Measurements from ENCODE around the gene COL4A2.
A peak's percentile ranks its signal among the peaks of the same experiment; 100 is the strongest.

The COL4A2 gene

DNA sequence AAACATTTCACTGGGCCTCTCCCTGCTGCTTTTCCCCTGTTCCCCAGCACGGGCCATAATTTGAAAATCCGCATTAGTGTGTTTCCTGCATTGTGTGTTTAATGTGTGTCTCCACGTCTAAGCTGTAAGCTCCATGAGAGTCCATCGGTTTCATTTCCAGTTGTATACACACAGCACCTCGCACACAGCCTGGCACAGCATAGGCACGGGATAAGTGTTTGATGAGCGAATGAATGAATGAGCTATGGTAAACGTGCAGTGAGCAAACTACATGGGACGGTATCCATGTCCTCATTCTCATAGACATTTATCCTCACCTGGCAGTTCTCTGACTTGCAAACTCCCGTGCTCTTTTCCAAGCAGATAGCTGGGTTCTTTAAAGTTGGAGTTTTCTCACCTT, 148.4 kb downstream of the COL4A2 start:
- no peak for DNase-seq (ENCODE audit: low read depth)

DNA sequence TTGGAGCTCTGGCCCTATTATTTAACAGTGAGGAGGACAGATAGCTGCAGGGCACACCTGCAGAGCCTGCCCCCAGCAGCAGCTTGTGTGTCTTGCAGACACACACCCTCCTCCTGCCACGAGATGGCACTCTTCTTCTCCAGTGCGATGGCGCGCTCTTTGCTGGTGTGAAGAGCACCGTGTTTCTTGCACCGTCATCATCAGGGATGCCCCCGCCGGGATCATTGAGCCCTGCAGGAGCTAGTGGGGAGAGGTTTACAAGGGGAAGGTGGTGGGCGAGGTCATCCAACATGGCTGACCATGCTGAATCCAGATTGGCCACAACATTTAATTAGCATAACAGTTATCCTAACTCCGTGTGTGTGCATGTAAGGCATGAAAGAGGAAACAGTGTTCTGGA, 148.9 kb downstream of the COL4A2 start:
- DNase-seq (ENCODE audit: low read depth): peak; percentile 50

DNA sequence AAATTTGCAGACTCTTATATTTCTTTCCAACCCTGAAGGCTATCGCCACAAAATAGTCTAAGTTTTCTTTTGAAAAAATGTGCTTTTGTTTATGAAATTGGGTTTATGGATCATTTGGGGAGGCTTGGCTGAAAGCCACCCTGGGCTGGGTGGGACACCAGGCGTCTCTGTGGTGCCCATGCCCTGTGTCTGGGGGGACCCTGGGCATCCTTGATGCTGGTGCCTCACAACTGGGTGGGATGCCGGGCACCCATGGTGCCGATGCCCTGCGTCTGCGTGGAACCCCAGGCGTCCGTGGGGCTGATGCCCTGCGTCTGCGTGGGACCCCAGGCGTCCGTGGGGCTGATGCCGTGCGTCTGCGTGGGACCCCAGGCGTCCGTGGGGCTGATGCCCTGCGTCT, 149.5 kb downstream of the COL4A2 start:
- no peak for DNase-seq (ENCODE audit: low read depth)

DNA sequence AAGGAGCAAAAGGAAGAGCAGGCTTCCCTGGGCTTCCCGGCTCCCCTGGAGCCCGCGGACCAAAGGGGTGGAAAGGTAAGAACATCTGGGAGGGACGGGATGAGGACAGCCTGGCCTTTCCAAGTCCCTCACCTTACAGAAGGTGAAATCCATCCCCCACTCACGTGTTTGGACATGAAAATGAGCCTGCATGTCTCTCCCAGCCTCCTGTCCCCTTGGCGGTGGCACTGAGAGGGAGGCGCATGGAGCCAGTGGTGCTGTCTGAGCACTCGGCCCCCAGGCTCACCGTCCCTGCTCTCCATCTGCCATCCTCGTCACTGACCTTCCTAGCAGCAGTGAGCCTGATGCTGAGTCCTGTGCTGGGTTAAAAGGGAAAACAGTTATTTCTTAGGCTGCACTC, 150.3 kb downstream of the COL4A2 start:
- no peak for DNase-seq (ENCODE audit: low read depth)

DNA sequence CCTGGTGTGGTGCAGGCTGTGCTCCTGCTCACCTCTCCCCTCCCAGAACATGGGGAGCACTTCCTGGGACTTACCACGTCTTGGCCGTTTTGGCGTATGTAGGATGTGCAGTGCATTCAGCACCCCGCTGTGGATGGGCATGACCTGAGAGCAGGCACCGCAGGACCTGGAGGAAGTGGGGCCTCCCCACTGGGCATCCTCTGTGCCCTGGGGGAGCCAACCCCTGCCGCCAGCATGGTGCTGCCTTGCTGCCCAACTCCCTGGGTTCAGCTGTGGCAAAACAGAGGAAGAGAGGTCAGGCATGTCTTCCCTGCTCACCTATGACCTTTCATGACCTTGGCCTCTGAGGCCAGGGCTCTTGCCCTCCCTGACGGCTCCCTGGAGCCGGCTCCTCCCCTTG, 150.9 kb downstream of the COL4A2 start:
- no peak for DNase-seq (ENCODE audit: low read depth)

DNA sequence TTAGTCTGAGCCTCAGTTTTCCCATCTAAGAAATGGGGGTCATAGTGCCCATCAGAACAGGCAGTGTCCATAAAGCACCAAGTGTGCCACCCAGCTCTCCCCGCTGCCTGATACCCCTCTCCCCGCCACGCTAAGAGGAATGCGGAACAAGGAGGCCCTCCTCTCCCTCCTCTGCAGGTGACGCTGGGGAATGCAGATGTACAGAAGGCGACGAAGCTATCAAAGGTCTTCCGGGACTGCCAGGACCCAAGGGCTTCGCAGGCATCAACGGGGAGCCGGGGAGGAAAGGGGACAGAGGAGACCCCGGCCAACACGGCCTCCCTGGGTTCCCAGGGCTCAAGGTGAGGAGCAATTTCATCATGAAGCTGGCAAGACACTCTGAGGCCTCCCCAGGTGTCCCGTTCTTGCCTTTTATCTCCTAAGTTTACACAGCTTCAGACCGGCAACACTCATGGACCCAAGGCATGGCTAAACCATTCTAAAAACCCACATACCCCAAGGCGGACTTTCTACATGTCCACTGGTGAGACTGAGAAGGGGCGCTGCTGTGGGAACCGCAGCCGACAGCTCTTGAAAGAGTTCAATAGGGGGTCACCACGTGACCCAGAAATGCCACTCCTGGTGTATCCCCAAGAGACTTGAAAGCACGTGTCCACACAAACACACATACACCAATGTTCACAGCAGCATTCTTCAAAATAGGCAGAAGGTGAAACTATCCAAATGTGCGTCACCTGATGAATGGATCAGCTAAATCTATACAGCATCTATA, 151.7 kb downstream of the COL4A2 start:
- DNase-seq (ENCODE audit: low read depth): no peak

DNA sequence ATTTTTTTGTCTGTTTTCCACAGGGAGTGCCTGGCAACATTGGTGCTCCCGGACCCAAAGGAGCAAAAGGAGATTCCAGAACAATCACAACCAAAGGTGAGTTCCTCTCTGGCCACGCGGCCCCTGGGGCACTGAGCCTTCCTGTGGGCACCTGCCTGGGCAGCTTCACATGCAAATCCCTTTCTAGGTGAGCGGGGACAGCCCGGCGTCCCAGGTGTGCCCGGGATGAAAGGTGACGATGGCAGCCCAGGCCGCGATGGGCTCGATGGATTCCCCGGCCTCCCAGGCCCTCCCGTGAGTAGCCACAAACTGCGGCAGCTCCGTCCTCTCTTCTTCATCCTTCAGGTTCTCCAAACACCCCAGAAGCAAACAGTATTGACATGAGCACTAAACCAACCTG, 155.0 kb downstream of the COL4A2 start:
- no peak for DNase-seq (ENCODE audit: low read depth)

DNA sequence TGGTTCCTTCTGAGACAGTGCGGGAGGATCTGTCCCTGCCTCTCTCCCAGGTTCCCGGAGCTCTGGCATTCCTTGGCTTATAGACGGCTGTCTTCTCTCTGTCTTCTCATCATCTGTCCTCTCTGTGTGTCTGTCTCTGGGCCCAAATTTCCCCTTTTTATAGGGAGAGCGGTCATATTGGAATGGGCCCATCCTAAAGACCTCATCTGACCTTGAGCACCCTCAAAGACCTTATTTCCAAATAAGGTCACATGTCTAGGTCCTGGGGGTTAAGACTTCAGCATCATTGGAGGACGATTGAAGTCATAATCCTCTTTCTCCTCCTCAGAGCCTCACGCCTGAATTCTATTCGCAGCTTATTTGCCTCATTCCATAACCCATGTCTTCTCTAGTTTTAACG, 156.1 kb downstream of the COL4A2 start:
- no peak for DNase-seq (ENCODE audit: low read depth)

DNA sequence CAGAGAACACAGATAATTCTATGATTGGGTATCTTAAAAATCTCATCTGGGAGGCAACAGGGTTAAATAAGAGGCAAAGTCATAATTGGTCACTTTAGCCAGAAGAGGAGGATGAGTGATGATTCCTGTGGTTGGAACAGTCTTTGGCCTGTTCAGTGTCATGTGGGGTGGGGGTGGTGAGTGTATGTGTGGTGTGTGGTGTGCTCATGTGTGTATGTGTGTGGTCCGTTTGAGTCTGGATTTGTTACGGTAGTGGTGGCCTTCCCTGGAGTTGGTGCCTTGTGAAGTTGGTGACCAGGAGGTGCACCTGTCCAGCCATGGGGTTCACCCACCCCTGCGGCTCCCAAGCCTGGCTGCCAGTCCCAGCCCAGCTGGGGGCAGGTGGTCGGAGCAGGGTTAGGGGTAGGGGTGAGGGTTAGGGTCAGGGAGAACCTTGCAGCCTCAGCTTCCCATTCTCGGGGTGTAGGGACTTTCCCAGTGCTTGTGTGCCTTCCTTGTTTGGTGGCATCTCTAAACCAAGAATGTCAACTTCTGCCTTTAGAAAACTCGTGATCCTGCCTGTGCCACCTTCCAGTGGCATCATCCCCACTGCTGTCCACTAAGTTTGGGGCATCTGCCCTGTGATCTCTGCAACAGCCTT, 156.9 kb downstream of the COL4A2 start:
- no peak for DNase-seq (ENCODE audit: low read depth)

DNA sequence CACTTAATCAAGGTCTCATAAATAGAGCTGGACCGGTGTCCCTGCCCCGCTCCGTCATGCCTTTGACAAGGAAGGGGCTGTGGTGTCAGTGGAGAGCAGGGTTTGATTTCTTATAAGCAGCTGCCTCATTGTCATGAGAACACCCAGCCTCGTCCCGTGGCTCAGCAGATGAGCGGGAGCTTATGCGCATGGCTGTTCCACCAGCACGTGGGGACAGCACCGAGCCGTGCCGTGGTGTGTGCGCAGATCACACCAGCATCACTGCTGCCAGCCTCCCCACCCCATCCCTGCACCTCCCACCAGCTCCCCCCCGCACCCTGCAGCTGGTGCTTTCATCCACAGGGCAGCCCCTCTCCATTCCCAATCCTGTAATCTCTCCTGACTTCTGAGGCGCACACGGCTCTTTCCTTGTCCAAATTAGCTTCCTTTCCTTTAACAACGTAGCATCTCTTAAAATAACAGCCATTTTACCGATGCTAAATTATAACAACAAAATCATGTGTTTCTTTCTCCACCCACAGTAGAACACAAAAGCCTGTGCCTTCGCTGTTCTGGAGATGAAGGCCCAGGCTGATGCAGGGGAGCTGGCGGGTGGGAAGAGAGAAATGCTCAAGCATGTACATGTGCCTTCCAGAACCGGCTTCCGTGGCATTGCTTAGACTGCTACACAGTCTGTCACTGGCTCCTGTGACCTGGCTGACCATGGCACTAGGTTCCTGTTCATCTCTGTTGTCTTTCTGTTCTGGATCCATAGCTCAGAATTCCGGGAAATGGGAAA, 157.7 kb downstream of the COL4A2 start:
- no peak for DNase-seq (ENCODE audit: low read depth)

DNA sequence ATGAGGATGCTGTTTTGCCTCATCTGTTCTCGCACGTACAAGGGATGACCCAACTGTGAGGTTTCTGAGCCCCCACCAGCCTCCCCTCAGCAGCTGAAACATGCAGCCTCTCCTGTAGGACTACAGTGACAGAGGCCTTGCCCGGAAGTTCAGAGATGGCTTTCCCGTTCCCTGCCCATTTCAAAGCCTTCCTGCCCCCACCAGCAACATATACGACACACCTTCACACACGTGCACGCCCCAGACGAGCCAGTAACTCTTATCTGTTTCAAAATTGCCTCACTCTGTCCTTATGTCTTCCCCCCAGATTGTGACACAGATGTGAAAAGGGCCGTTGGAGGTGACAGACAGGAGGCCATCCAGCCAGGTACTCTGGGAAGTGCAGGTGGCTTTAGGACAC, 158.6 kb downstream of the COL4A2 start:
- no peak for DNase-seq (ENCODE audit: low read depth)

DNA sequence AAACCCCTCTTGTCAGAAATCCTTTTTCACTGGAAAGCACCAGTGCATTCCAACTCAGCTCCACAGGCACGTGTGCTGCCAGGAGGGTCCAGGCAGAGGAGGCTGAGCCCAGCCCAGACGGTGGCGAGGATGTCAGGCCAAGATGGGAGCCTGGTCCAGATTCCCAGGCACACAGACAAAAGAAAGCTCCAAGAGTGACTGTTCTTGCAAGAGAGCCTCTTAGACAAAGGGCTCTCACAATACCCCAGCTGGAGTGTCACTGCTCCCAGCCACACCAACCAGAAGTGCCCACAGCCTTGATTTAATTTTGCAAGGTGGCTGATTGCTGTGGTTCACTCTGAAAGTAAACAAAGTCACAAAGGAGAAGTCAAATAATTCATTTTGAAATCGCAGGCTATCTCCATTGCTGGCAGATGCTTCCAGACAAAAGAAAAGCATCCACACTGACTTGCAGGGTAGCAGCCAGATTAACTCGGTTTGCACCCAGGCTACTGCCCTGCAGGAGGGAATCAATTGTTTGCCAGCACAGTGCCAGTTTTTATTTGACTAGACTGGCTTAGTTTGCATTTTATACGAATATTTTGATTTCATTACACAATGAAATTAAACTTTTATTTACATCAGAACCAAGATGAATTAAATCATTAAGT, 159.3 kb downstream of the COL4A2 start:
- no peak for DNase-seq (ENCODE audit: low read depth)

DNA sequence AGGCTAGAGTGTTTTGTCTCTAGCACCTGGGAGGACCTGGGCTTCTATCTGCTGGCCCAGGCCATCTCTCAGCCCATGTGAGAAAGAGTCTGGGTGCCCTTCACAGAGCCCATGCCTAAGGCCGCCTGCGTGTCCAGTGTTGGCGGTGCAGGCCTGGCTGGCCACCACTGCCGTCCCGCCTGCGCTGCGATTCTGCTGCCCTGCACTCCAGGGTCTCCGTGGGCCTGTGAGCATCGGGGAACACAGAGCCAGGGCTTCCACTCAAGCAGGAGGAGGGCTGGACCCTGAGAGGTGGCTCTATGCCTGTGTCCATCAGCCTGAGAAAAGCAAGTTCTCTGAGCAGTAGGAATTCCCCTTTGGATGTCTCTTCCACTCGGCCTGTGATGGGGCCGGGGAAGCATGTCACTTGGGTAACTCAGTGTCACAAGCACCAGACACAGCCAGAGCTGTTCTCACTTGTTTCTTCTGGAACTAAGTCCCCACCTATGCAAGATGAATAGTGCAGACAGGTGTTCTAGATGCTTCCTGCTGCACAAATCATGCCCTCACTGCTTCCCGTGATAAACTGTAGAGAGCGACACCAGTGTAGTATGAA, 160.5 kb downstream of the COL4A2 start:
- DNase-seq (ENCODE audit: low read depth): no peak

DNA sequence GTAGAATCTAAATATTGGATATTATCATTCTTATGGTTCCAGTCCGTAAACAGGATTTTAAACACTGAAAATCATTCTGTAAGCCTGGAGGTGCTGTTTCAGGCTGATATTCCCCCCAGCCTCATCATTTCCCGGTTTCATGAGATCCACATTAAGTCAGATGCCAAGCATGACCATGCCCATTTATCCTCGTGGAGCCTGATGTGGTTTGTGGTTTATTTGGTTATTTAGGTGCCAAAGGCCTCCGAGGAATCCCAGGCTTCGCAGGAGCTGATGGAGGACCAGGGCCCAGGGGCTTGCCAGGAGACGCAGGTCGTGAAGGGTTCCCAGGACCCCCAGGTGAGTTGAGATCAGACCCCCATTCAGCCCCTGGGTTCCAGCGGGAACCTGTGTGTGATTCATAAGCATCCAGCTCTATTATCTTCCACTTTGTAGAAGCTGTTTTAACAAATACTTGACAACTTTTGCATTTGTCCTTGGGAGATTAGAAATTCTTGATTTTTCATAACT, 162.0 kb downstream of the COL4A2 start:
- DNase-seq (ENCODE audit: low read depth): no peak

DNA sequence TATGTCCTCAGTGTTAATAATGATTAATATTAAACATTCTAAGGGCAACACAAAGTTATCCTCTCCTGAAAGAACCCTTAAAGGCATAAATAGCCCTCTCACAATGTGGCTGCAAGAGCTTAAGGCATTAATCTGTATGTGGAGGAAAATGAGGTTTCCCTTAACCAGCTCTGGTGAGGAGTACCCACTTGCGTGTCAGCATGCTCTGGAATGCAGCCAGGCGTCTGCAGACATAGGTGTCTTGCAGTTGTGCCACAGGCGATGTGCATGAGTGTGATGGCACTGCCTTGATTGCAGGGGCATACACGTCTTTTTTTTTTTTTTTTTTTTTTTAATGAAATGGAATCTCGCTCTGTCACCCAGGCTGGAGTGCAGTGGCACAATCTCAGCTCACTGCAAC, 162.5 kb downstream of the COL4A2 start:
- DNase-seq (ENCODE audit: low read depth): no peak

DNA sequence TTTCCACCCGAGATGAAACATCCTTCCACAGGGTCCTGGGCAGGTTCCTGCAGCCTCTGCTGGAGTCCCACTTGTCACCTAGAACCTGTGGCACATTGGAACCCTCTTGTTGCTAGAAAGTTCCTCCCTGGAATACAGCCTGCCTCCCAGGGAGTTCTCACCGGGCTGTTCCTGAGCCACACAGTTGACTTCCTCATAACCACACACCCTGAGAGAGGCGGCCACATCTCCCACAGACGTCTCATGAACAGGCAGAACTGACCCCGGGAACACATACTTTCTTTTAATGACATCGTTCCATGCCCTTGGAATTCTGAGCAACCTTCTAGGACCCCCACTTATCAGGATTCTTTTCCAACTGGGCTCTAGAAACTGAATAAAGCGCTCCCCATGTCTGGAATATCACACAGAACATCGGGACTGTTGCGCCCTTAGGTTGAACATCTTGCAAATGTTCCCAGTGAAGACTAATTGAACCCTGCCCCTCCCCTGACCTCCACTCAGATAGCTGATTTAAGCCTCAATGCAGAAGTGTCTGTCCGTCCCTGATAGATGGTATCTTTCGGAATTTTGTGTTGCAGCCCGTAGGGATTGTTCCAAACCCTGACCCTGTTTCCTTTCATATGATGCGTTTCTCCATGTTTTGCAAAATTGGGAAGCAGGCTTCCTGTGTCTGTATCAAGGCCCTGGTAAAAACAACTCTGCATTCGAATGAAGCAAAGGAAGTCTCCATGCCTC, 163.4 kb downstream of the COL4A2 start:
- DNase-seq (ENCODE audit: low read depth): no peak

DNA sequence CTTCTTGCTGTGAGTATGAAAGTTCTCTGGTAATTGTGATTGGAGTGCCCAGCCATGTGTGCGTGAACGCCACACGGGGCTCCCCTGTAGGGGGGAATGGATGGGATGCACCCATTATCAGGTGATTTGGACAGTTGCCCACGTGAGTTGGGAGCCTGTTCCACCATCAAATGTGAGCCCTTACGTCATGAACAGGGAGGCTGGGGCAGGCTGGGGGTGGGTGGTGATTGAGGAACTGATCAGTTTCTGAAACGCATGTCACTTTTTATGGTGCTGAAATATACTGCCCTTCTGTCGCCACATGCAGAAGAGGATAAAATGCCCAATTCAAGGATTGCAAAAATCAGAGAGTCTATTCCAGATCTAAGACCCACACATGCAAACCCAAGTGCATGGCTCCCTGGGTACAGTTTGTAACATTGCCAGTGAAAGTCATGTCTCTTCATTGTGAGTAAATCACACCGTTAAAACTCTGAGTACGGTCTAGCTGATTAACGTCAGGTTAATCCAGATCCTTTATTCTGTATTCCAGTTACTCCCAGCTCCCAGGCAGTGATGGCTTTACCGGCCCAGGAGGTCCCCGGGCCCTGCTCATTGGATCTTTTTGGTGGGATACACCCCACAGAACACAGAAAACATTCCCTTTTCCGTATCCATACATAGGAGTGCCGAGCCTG, 164.2 kb downstream of the COL4A2 start:
- DNase-seq (ENCODE audit: low read depth): no peak

DNA sequence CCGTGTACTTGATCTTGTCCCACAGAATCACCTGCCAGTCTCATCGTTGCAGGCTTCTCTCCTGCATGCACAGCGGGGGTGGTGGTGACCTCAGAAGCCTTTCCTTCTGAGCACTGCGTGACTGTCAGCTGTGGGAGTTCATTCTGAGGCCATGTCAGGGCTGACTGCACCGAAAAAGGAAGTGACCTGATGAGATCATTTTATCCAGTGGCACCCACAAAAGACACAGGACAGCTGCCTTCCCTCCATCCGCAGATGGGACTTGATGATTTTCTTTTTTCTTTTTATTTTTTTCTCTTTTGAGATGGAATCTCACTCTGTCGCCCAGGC, 164.7 kb downstream of the COL4A2 start:
- DNase-seq (ENCODE audit: low read depth): peak; percentile 9

DNA sequence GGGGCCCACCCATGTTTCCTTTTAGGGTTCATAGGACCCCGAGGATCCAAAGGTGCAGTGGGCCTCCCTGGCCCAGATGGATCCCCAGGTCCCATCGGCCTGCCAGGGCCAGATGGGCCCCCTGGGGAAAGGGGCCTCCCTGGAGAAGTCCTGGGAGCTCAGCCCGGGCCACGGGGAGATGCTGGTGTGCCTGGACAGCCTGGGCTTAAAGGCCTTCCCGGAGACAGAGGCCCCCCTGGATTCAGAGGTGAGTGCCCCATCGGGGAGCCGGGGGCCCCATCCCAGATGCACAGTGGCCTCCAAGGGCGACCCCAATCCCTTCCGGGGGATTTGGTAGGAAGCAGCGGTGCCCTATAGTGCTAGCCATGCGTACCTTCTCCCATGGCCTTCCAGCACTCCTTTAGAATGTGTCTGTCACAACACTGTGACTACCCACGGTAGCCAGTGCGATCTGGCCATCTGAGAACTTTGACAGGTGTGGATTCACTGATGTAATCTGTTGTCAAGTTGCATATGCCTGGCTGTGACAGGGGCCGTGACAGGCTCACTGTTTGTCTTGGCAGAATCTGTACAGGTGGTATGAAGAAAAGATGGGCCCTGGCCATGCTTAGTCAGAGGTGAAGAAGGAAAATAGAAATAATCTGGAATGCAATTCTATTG, 165.9 kb downstream of the COL4A2 start:
- DNase-seq (ENCODE audit: low read depth): no peak

DNA sequence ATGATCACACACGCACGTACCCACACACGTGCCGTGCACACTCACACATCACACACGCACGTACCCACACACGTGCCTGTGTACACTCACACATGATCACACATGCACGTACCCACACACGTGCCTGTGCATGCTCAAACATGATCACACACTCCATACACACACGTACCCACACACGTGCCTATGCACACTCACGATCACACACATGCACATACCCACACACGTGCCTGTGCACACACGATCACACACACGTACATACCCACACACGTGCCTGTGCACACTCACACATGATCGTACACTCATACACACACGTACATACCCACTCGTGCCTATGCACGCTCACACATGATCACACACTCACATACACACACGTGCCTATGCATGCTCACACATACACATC, 167.6 kb downstream of the COL4A2 start:
- no peak for DNase-seq (ENCODE audit: low read depth)
